AG04450 (cell line): ENCODE measurements around the gene GMPR2. TPM values are rescaled to one million over a fixed set of nuclear protein-coding genes. Genes with fewer than 3 reads are reported as not detected.
A peak's percentile ranks its signal among the peaks of the same experiment; 100 is the strongest.

Experiments
- CTCF ChIA-PET: fragments of 300-600, 350-600 bp; formaldehyde crosslinking; extraction: SDS; loops from one replicate; lab custom pipeline; 2022; ENCODE audit warnings: antibody characterized with exemption, inconsistent platforms; lab: Charles Lee
- POLR2A ChIA-PET: fragments of 350-600 bp; formaldehyde crosslinking; extraction: SDS; loops from one replicate; lab custom pipeline; 2021; ENCODE audit warnings: antibody characterized with exemption, inconsistent platforms; lab: Yijun Ruan, JAX
- DNase-seq: peaks from one replicate; pipeline ENCODE4 v3.0.0-alpha.2; 2011; ENCODE audit warnings: low read depth, low spot score
- H3K27ac ChIP-seq: one replicate; pipeline ENCODE4 v1.5.1; 2012; ENCODE audit warnings: low read depth, low read length, control low read depth
- H3K27me3 ChIP-seq: one replicate; pipeline ENCODE4 v1.6.0; 2012; ENCODE audit warnings: low read length; ENCODE audit not compliant: control insufficient read depth, insufficient read depth
- H3K4me3 ChIP-seq: 2 replicates; pipeline ENCODE4 v1.5.1; 2011; ENCODE audit warnings: mild to moderate bottlenecking, low read depth, low read length, control low read depth
- H3K9me3 ChIP-seq: 2 replicates; pipeline ENCODE4 v1.5.1; 2012; ENCODE audit warnings: low read length; ENCODE audit not compliant: control insufficient read depth, insufficient read depth
- polyA plus RNA-seq: library from polyadenylated mRNA; depleted of rRNA; stranded (reverse); fragments of >200 nt; gene quantifications from 2 replicates; pipeline ENCODE4 v1.2.3, GENCODE V29; 2011
- TF ChIP-seq, protein P1 (sequence below): IDR thresholded peaks from 2 replicates; pipeline ENCODE4 v1.5.1; 2011; ENCODE audit warnings: low read depth, low read length, control low read depth, inconsistent platforms

Gene GMPR2
- polyA plus RNA-seq, 1 experiment = 89.2 TPM

DNA sequence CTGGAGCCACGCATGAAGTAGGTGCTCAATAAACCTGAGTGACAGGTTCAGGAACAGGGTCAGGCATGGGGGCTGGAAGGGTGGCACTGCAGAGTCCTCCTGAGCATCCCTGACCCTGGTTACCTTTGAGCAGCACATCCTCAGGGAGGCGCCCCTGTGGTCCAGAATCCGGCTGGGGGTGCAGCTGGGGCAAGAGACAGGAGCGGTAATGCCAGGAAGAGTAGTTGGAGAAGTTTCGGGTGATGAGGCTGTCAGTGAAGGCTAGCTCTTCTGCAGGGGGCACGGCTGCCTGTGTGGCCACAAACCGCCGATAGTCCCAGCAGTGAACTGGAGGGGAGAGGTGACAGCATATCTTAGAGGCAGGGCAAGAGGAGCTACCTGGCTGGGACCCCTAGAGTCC, 36.6 kb downstream of the GMPR2 start:
- CTCF ChIA-PET = interaction anchor here (0.8 to 3.0 kb wide), 5 partner anchors 17 to 179 kb away, joined by 3 to 17 read pairs (median 4); partner anchors contain the start of gene TINF2
- POLR2A ChIA-PET = interaction anchor here (3.6 kb wide), 1 partner anchor 27 kb away, joined by 50 read pairs; the partner anchor contains the start of gene TINF2
- DNase-seq = no peak
- Histone ChIP-seq H3K4me3 (no peak overlapping the region), H3K27me3 (no peaks in the 10 kb centered on the region), H3K9me3 (no peaks in the 10 kb centered on the region), H3K27ac (no peak overlapping the region)
- TF ChIP-seq, protein P1, sequence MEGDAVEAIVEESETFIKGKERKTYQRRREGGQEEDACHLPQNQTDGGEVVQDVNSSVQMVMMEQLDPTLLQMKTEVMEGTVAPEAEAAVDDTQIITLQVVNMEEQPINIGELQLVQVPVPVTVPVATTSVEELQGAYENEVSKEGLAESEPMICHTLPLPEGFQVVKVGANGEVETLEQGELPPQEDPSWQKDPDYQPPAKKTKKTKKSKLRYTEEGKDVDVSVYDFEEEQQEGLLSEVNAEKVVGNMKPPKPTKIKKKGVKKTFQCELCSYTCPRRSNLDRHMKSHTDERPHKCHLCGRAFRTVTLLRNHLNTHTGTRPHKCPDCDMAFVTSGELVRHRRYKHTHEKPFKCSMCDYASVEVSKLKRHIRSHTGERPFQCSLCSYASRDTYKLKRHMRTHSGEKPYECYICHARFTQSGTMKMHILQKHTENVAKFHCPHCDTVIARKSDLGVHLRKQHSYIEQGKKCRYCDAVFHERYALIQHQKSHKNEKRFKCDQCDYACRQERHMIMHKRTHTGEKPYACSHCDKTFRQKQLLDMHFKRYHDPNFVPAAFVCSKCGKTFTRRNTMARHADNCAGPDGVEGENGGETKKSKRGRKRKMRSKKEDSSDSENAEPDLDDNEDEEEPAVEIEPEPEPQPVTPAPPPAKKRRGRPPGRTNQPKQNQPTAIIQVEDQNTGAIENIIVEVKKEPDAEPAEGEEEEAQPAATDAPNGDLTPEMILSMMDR = no peak

DNA sequence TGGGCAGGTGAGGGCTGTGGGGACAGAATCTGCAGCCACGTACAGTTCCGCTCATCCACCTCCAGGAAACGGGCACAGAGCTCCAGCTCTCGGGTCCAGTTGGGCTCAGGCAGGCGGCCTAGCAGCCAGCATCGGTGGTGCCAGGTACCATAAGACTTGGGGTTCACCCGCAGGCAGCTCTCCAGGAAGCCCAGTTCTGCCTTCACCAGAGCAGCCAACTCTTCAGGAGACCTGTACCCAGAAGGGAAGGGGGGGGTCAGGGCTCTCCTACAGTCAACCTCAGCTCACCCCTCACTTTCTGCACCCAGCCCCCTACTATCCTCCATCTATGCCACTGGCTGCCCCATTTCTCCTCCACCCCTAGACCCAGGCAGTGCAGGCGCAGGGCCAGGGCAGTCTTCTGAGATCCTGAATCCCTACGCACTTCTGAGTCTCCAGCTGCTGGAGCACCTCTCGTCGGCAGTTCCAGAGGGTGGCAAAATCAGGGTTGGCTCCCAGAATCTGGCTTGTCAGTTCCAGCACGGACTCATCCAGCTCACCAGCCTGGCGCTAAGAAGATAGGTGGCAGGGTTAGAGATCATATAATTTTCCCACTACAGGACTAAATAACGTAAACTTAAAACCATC, 37.3 kb downstream of the GMPR2 start:
- H3K9me3 ChIP-seq = no peaks in the 10 kb centered on the region
- no peak for DNase-seq
- CTCF ChIA-PET = interaction anchor here (0.8 to 3.0 kb wide), 5 partner anchors 18 to 95 kb away, joined by 3 to 19 read pairs (median 6); partner anchors contain the start of gene TINF2

DNA sequence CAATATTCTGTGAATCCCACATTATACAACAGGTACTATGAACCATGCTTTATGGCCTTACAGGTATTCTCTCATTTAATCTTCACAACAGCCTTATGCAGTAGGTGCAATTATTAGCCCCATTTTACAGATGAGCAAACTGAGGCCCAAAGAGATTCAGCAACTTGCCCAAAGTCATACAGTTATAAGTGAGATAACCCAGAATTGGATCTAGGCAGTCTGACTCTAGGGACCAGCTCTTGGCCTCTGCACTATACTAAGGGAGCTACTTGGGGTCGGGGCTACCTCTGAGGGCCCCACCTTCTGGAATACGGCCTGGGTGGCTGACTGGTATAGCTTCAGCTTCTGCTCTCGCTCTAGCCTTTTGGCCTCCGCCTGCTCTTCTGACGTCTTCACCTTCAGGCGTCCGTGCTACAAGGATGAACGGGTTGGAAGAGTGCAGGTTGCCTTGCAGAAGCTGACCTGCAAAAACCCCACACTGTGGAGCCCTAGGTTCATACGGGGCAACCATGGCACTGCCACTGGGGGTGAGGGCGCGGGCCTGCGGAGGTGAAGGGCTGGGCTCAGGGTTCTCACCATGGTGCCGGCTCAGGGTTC, 37.9 kb downstream of the GMPR2 start:
- Histone ChIP-seq H3K27ac (peak overlapping the region; percentile 87), H3K27me3 (no peaks in the 10 kb centered on the region), H3K4me3 (peak overlapping the region; percentile 88), H3K9me3 (no peaks in the 10 kb centered on the region)
- DNase-seq = no peak
- TF ChIP-seq, protein P1 = no peak
- POLR2A ChIA-PET = interaction anchor here (0.8 to 3.6 kb wide), 9 partner anchors 9 to 161 kb away, joined by 3 to 50 read pairs (median 8); partner anchors contain the start of genes CHMP4A, CIDEB, DCAF11 and DHRS1
- CTCF ChIA-PET = interaction anchor here (0.6 to 3.0 kb wide), 5 partner anchors 27 to 66 kb away, joined by 3 to 19 read pairs (median 6); partner anchors contain the start of gene TINF2

More for the DNA sequence above, 37.3 kb downstream of the GMPR2 start:
- POLR2A ChIA-PET = interaction anchor here (0.8 to 3.6 kb wide), 2 partner anchors 28 to 155 kb away, joined by 3 to 50 read pairs; partner anchors contain the start of genes DCAF11, NRL and TINF2
- Histone ChIP-seq H3K27me3 (no peaks in the 10 kb centered on the region), H3K4me3 (no peak overlapping the region), H3K27ac (no peak overlapping the region)
- TF ChIP-seq, protein P1 = no peak

DNA sequence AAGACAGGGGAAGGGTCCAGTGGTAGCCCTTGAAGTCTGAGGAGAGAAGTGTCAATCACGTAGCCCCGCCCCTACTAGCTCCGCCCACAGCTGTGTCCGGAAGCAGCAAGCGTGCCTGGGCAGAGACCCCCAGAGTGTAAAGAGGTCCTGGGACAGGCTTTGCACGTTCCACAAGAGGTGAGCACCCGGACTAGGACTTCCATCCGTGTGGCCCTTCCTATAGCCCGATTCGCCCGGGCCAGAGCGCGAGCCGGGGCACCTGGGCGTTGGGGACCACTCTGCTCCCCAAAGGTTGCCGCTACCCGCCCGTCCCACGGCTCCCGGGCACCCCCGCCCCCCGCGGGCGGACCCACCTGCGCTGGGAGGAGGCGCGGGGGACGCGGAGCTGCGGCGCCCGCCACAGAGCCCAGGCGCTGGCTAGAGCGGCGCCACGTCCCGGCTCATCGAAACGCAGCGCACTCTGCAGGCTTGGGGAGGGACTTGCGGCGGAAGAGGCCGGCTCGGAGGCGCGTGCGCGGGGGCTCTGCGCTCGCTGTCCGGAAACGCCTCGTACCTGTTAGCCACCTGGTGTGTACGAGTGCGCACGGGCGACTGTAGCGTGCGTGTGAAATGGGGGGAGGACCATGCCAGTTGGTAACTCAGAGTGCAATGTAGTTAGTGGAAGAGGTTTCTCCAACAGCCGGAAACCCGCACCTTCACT, 38.6 kb downstream of the GMPR2 start, which contains the start of gene RABGGTA:
Gene RABGGTA, minus strand, starts transcription at position 464 of the 700 bp plus-strand sequence. CDS start 482 bp downstream, outside the sequence.
- peak; percentile 66 for DNase-seq
- Histone ChIP-seq H3K27ac (peak within 1 kb of the TSS; percentile 87), H3K27me3 (no peaks in the 10 kb centered on the region), H3K9me3 (no peaks in the 10 kb centered on the region), H3K4me3 (peak within 1 kb of the TSS; percentile 88)
- POLR2A ChIA-PET = interaction anchor here (0.5 to 3.6 kb wide), 15 partner anchors 10 to 1269 kb away, joined by 3 to 50 read pairs (median 4); partner anchors contain the start of genes CHMP4A, CIDEB, DCAF11 and DHRS1
- CTCF ChIA-PET = interaction anchor here (0.6 to 3.0 kb wide), 10 partner anchors 9 to 165 kb away, joined by 3 to 19 read pairs (median 4); partner anchors contain the start of genes CIDEB and TINF2
- TF ChIP-seq, protein P1 = peak; percentile 67
